Ascending aorta (tissue), 2 donors: ENCODE measurements around the gene NUDT21. TPM values are rescaled to one million over a fixed set of nuclear protein-coding genes. Genes with fewer than 3 reads are reported as not detected.
A peak's percentile ranks its signal among the peaks of the same experiment; 100 is the strongest.

Source experiments
- DNase-seq, 2 donors: peaks; one replicate each; pipeline ENCODE4 v3.0.0-alpha.2; 2019; ENCODE audit warnings: low spot score in 2 of 2
- H3K27ac ChIP-seq, 2 donors: fragments of 200-600 bp; sonication (generic); one replicate each; pipeline ENCODE4 v1.5.1; 2016 to 2017; ENCODE audit warnings: mild to moderate bottlenecking in 1 of 2
- H3K27me3 ChIP-seq: fragments of 200-600 bp; sonication (generic); one replicate; pipeline ENCODE4 v1.5.1; 2017
- H3K36me3 ChIP-seq, 2 donors: fragments of 200-600 bp; sonication (generic); one replicate each; pipeline ENCODE4 v1.5.1; 2016
- H3K4me1 ChIP-seq, 2 donors: fragments of 200-600 bp; sonication (generic); one replicate each; pipeline ENCODE4 v1.5.1; 2016 to 2017; ENCODE audit warnings: mild to moderate bottlenecking in 1 of 2
- H3K4me3 ChIP-seq, 2 donors: fragments of 200-600 bp; sonication (generic); one replicate each; pipeline ENCODE4 v1.5.1; 2016 to 2017; ENCODE audit warnings: mild to moderate bottlenecking in 1 of 2
- H3K9me3 ChIP-seq, 2 donors: fragments of 200-600 bp; sonication (generic); one replicate each; pipeline ENCODE4 v1.5.1; 2016
- CTCF ChIP-seq, 3 experiments: fragments of 200-600 bp in 2 of 3; fragments of 450-650 bp in 1 of 3; sonication (generic) in 2 of 3; IDR thresholded peaks; one replicate each; pipeline ENCODE4 v1.5.1; 2016 to 2019; ENCODE audit warnings: antibody characterized with exemption in 3 of 3, mild to moderate bottlenecking in 1 of 3, moderate library complexity in 1 of 3
- intact Hi-C: fragments of 100-400 bp; cut with DNase I; formaldehyde crosslinking; loops from one replicate; pipeline ENCODE4 v1.15.1; 2023
- total RNA-seq: library from RNA; depleted of rRNA; stranded (reverse); fragments of >200 nt; gene quantifications from one replicate; pipeline ENCODE4 v1.1.0, GENCODE V29; 2016

NUDT21 gene
- total RNA-seq, 1 donor from 2014 or later: 5.3 TPM

- peaks cover 0 to 15% of the 10 kb centered on the region in 2 donors for H3K4me1 ChIP-seq
- H3K27ac ChIP-seq: peak overlapping the region in 1 of 2 donors; percentile 30
- intact Hi-C loops: no loop called here
- no peak overlapping the region for H3K4me3 ChIP-seq
- DNase-seq: no peak
- no peaks in the 10 kb centered on the region for H3K27me3 ChIP-seq
- no peaks in the 10 kb centered on the region for H3K9me3 ChIP-seq
- no peak for TF ChIP-seq CTCF (IDR thresholded peaks at IDR 0.05)
- peaks cover 5 to 15% of the 10 kb centered on the region in 2 donors for H3K36me3 ChIP-seq
Measured at GRCh38 chr16:56415875-56416274, 35.3 kb downstream of the NUDT21 start.

DNA sequence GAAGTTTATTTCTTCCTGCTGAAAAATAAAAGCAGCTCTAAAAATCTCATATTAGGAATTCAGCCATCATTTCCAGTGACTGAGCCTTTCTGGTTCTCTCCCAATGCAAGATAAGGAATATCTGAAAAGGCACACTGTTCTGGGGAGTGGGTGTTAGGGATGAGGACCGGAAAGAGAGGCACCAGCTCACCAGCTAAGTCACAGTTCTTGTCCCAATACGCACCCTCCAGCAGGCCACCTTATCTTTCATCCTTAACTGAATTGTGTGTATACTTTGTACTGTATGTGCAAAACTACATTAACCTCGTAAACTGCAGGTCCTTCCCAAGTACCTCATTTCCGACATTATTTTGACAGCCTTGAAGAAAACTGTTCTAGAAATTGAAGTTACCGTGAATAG is 36.8 kb downstream of the NUDT21 start:
- intact Hi-C loops: no loop called here
- peaks cover 0 to 12% of the 10 kb centered on the region in 2 donors for H3K4me1 ChIP-seq
- H3K27ac ChIP-seq: no peak overlapping the region
- no peaks in the 10 kb centered on the region for H3K27me3 ChIP-seq
- peaks cover 5 to 18% of the 10 kb centered on the region in 2 donors for H3K36me3 ChIP-seq
- DNase-seq: no peak
- no peak for TF ChIP-seq CTCF (IDR thresholded peaks at IDR 0.05)
- no peaks in the 10 kb centered on the region for H3K9me3 ChIP-seq
- H3K4me3 ChIP-seq: no peak overlapping the region

- Histone ChIP-seq H3K4me1 (peaks cover 0 to 9% of the 10 kb centered on the region in 2 donors), H3K27me3 (no peaks in the 10 kb centered on the region), H3K4me3 (no peak overlapping the region), H3K27ac (no peak overlapping the region), H3K9me3 (no peaks in the 10 kb centered on the region), H3K36me3 (peaks cover 14 to 27% of the 10 kb centered on the region in 2 donors)
- DNase-seq: no peak
- intact Hi-C loops: no loop called here
- no peak for TF ChIP-seq CTCF (IDR thresholded peaks at IDR 0.05)
Measured at GRCh38 chr16:56413381-56413780, 37.8 kb downstream of the NUDT21 start.

DNA sequence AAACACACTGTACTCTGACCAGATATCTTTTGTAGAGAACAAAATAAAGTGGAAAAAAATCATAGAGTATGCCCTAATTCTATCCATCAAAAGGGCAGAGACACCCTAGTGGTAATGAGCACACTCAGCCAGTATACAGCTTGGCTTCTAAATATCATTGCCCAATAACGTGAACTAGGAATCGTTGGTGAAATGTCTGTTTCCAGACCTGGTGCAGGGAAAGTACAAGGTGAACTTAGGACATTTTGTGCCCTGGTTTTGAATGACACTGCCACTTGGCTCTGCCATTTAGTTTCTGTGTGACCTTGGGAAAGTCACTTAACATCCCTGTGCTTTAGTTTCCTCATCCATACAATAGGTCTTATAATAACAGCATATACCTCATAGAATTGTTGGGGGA is 39.5 kb downstream of the NUDT21 start:
- intact Hi-C loops: no loop called here
- Histone ChIP-seq H3K36me3 (peaks cover 25 to 42% of the 10 kb centered on the region in 2 donors), H3K27ac (no peak overlapping the region), H3K4me1 (peaks cover 0 to 9% of the 10 kb centered on the region in 2 donors), H3K4me3 (no peak overlapping the region), H3K27me3 (no peaks in the 10 kb centered on the region), H3K9me3 (no peaks in the 10 kb centered on the region)
- no peak for DNase-seq
- no peak for TF ChIP-seq CTCF (IDR thresholded peaks at IDR 0.05)

DNA sequence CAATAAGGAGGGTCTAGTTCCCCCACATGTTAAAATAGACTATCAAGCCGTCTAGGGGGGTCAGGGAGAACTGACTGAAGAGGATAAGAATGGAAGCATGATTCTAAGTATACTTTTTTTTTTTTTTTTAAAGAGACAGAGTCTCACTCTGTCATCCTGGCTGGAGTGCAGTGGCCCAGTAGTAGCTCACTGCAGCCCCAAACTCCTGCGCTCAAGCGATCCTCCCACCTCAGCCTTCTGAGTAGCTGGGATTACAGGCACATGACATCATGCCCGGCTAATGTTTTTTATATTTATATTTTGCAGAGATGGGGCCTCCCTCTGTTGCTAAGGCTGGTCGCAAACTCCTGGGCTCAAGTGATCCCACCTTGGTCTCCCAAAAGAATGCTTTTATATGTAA is 40.0 kb downstream of the NUDT21 start:
- Histone ChIP-seq H3K4me1 (peaks cover 0 to 9% of the 10 kb centered on the region in 2 donors), H3K4me3 (no peak overlapping the region), H3K27me3 (no peaks in the 10 kb centered on the region), H3K9me3 (no peaks in the 10 kb centered on the region), H3K36me3 (peaks cover 25 to 42% of the 10 kb centered on the region in 2 donors), H3K27ac (no peak overlapping the region)
- intact Hi-C loops: no loop called here
- no peak for DNase-seq
- no peak for TF ChIP-seq CTCF (IDR thresholded peaks at IDR 0.05)

DNA sequence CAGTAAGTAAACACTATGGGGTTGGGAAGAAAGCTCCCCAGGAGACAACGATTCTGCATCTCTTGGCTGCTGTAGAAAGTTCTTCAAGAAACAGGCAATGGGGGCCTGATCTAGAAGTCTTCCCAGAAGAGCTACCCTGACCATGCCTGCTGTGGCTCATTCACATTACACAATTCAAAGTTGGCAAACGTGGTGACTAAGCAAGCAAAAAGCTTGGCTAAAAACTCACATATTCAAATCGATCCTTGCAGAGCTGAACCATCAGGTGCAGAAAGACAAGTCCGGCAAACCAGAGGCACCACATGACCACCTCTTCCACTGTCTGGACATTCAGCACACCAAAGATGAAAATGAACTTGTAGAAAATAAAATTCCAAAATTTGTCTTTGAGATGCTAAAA is 41.9 kb downstream of the NUDT21 start:
- no peak for TF ChIP-seq CTCF (IDR thresholded peaks at IDR 0.05)
- DNase-seq: no peak
- H3K27ac ChIP-seq: no peak overlapping the region
- no peak overlapping the region for H3K4me3 ChIP-seq
- H3K9me3 ChIP-seq: no peaks in the 10 kb centered on the region
- no peaks in the 10 kb centered on the region for H3K4me1 ChIP-seq
- H3K27me3 ChIP-seq: no peaks in the 10 kb centered on the region
- intact Hi-C loops: no loop called here
- peaks cover 30 to 57% of the 10 kb centered on the region in 2 donors for H3K36me3 ChIP-seq
